Measurements from ENCODE around the gene TPM2. TPM values are rescaled to one million over a fixed set of nuclear protein-coding genes. Genes with fewer than 3 reads are reported as not detected.

Gene TPM2
- total and polyA plus RNA-seq, 9 of the 15 experiments (the other 6 are each of a cell fraction or from before 2014, with no cell fraction given): 0.28 to 16.1 (median 4.5) TPM

- POLR2A ChIA-PET: interaction anchor here (0.7 to 2.6 kb wide), 14 partner anchors 8 to 169 kb away, joined by 3 to 14 read pairs (median 3); partner anchors contain the start of genes CREB3 and TLN1
- intact Hi-C loops (cut with micrococcal nuclease) (loop anchor here (2.0 to 5.0 kb wide), 3 partner anchors 40 to 76 kb away; partner anchors contain the start of genes CREB3, TESK1 and TLN1), in situ Hi-C loops (cut with MboI) (no loop called here)
- H4K20me1 ChIP-seq (replicated peaks; ENCODE audit: control insufficient read depth, insufficient read depth, low read length): no peaks in the 10 kb centered on the region
- H3K27me3 ChIP-seq (ENCODE audit: control insufficient read depth in 2 of 2, insufficient read depth in 2 of 2, low read length in 2 of 2): no peaks in the 10 kb centered on the region
- CTCF ChIA-PET (ENCODE audit: low intra/inter-chr PET ratio): no interaction called here
- 24% methylated on average over 18 of the region's 25 CpGs for WGBS (ENCODE audit: insufficient coverage, low coverage, missing lambda C conversion rate)
- peak overlapping the region; percentile 96 for H3K4me2 ChIP-seq (ENCODE audit: insufficient read depth, low read length)
- H3K4me3 ChIP-seq: peak overlapping the region; percentile 35
- H3K79me2 ChIP-seq (ENCODE audit: control insufficient read depth, insufficient read depth, low read length): peaks cover 8% of the 10 kb centered on the region; the same call in 2 of the 3 replicates
- peak in 2 of 4 experiments; percentile 14 to 22 for DNase-seq (ENCODE audit: extremely low read depth in 1 of 4, low spot score in 3 of 4)
- H3K36me3 ChIP-seq (ENCODE audit: control insufficient read depth, insufficient read depth, low read length): peaks cover 20% of the 10 kb centered on the region; the same call in 2 of the 3 replicates
- peaks cover 11 to 23% of the 10 kb centered on the region in 2 experiments; a peak in 4 of 5 replicates for H3K4me1 ChIP-seq (replicated peaks in 1 of 2; ENCODE audit: control insufficient read depth in 2 of 2, insufficient read depth in 2 of 2, low read length in 2 of 2)
- H3K27ac ChIP-seq (ENCODE audit: extremely low read depth, low read depth, low read length): peak overlapping the region; percentile 98
- peak overlapping the region; percentile 86 to 90 for H3K9ac ChIP-seq (ENCODE audit: insufficient read depth in 1 of 2, low read depth in 2 of 2, low read length in 2 of 2)
- H3K9me3 ChIP-seq (replicated peaks; ENCODE audit: control insufficient read depth, insufficient read depth, low read depth, low read length): no peaks in the 10 kb centered on the region
- no peaks in the 10 kb centered on the region for H3K9me1 ChIP-seq (ENCODE audit: control insufficient read depth, insufficient read depth, low read length)
- no peak for FAIRE-seq
- H2AFZ ChIP-seq (ENCODE audit: low read depth, low read length): peak overlapping the region; percentile 99
- BruUV-seq (replicated peaks): no TSS peak
- ATAC-seq: peak; percentile 29
- TF ChIP-seq WHSC1 (IDR thresholded peaks at IDR 0.05; ENCODE audit: low read length): no peak
- TF ChIP-seq RBFOX2 (IDR thresholded peaks at IDR 0.05; ENCODE audit: low read depth, low read length): no peak
- TF ChIP-seq ZFPM2 (CRISPR knock-in tag; IDR thresholded peaks at IDR 0.05): no peak
- 0 out of 2 replicates have a peak, but pooled peaks have one; percentile 36 for TF ChIP-seq POLR2A (conservative IDR thresholded peaks at IDR 0.05)
- TF ChIP-seq ZFX (CRISPR knock-in tag; IDR thresholded peaks at IDR 0.05): peak; percentile 28
- no peak for TF ChIP-seq MTF1 (CRISPR knock-in tag; IDR thresholded peaks at IDR 0.05; ENCODE audit: borderline replicate concordance)
- no peak for TF ChIP-seq RNF2 (IDR thresholded peaks at IDR 0.05)
- TF ChIP-seq RFX1 (IDR thresholded peaks at IDR 0.05): no peak
- TF ChIP-seq ADNP (tag; IDR thresholded peaks at IDR 0.05): 0 out of 2 replicates have a peak, but pooled peaks have one; percentile 28
- TF ChIP-seq E2F6 (IDR thresholded peaks at IDR 0.05; ENCODE audit: borderline replicate concordance in 1 of 2, extremely low read depth in 1 of 2, insufficient read depth in 1 of 2, insufficient read length in 1 of 2, low read depth in 1 of 2, low read length in 1 of 2, poor library complexity in 1 of 2, severe bottlenecking in 1 of 2): peak in 1 of 2 experiments; percentile 33
- 0 out of 2 replicates have a peak, but pooled peaks have one; percentile 21 for TF ChIP-seq SMARCA4 (IDR thresholded peaks at IDR 0.05)
- TF ChIP-seq PHF8 (IDR thresholded peaks at IDR 0.05; ENCODE audit: borderline replicate concordance, low read length): 0 out of 2 replicates have a peak, but pooled peaks have one; percentile 23
- TF ChIP-seq ARID2 (IDR thresholded peaks at IDR 0.05): no peak
- TF ChIP-seq NR1H2 (CRISPR knock-in tag; IDR thresholded peaks at IDR 0.05): no peak
- 0 out of 2 replicates have a peak, but pooled peaks have one; percentile 15 for TF ChIP-seq BHLHE40 (IDR thresholded peaks at IDR 0.05; ENCODE audit: low read length)
- TF ChIP-seq THAP12 (CRISPR knock-in tag; IDR thresholded peaks at IDR 0.05): 0 out of 2 replicates have a peak, but pooled peaks have one; percentile 15
- peak; percentile 16 for TF ChIP-seq SAP30 (IDR thresholded peaks at IDR 0.05; ENCODE audit: borderline replicate concordance, insufficient read depth, low read depth, low read length, poor library complexity, severe bottlenecking)
- no peak for TF ChIP-seq ZNF23 (CRISPR knock-in tag; IDR thresholded peaks at IDR 0.05)
- no peak for TF ChIP-seq POLR2B (IDR thresholded peaks at IDR 0.05; ENCODE audit: low read depth, partially characterized antibody)
- TF ChIP-seq NFXL1 (CRISPR knock-in tag; IDR thresholded peaks at IDR 0.05): no peak
Measured at GRCh38 chr9:35656831-35657545, 32.7 kb downstream of the TPM2 start.
